ENCODE measurements around the gene TAL2. TPM values are rescaled to one million over a fixed set of nuclear protein-coding genes. Genes with fewer than 3 reads are reported as not detected.

The TAL2 gene
- polyA plus RNA-seq (2013, experiment 1 of 2): 0.85 TPM
- not detected for polyA plus RNA-seq (2013, experiment 2 of 2)

GRCh38 chr9:105662184-105663104, at the start of gene TAL2:
TAL2 (plus strand) TSS chr9:105662457; CDS start chr9:105662497, 40 bp downstream.
- no peaks in the 10 kb centered on the region for H3K4me1 ChIP-seq (ENCODE audit: insufficient read depth, low read length)
- H3K27me3 ChIP-seq (ENCODE audit: insufficient read depth, low read length): peaks cover 37% of the 10 kb centered on the region
- H3K36me3 ChIP-seq (ENCODE audit: insufficient read depth, low read length): no peaks in the 10 kb centered on the region
- no peak within 1 kb of the TSS for H3K9ac ChIP-seq (ENCODE audit: low read depth, low read length)
- no peak within 1 kb of the TSS for H3K27ac ChIP-seq (ENCODE audit: low read depth, low read length)
- H3K4me3 ChIP-seq (ENCODE audit: low read length): no peak within 1 kb of the TSS
- H3K9me3 ChIP-seq (ENCODE audit: insufficient read depth, low read depth, low read length): no peaks in the 10 kb centered on the region
- WGBS: 95% methylated on average over 12 of the region's 12 CpGs

- Histone ChIP-seq H3K9me3 (ENCODE audit: insufficient read depth, low read depth, low read length) (no peaks in the 10 kb centered on the region), H3K27me3 (ENCODE audit: insufficient read depth, low read length) (no peaks in the 10 kb centered on the region), H3K4me3 (ENCODE audit: low read length) (no peak overlapping the region), H3K4me1 (ENCODE audit: insufficient read depth, low read length) (no peaks in the 10 kb centered on the region), H3K36me3 (ENCODE audit: insufficient read depth, low read length) (0 out of 2 replicates have a peak, but pooled peaks cover 4% of the 10 kb centered on the region), H3K9ac (ENCODE audit: low read depth, low read length) (no peak overlapping the region), H3K27ac (ENCODE audit: low read depth, low read length) (no peak overlapping the region)
- WGBS: 91% methylated on average over 1 of the region's 2 CpGs
Measured at GRCh38 chr9:105621001-105621400, 41.3 kb upstream of the TAL2 start.

- Histone ChIP-seq H3K4me1 (ENCODE audit: insufficient read depth, low read length) (no peaks in the 10 kb centered on the region), H3K4me3 (ENCODE audit: low read length) (no peak overlapping the region), H3K9ac (ENCODE audit: low read depth, low read length) (no peak overlapping the region), H3K27me3 (ENCODE audit: insufficient read depth, low read length) (no peaks in the 10 kb centered on the region), H3K36me3 (ENCODE audit: insufficient read depth, low read length) (0 out of 2 replicates have a peak, but pooled peaks cover 4% of the 10 kb centered on the region), H3K9me3 (ENCODE audit: insufficient read depth, low read depth, low read length) (no peaks in the 10 kb centered on the region), H3K27ac (ENCODE audit: low read depth, low read length) (no peak overlapping the region)
- 67% methylated on average over 1 of the region's 1 CpG for WGBS
Measured at GRCh38 chr9:105625088-105625487, 37.2 kb upstream of the TAL2 start.

- Histone ChIP-seq H3K36me3 (ENCODE audit: insufficient read depth, low read length) (0 out of 2 replicates have a peak, but pooled peaks cover 3% of the 10 kb centered on the region), H3K9ac (ENCODE audit: low read depth, low read length) (no peak overlapping the region), H3K4me1 (ENCODE audit: insufficient read depth, low read length) (no peaks in the 10 kb centered on the region), H3K4me3 (ENCODE audit: low read length) (no peak overlapping the region), H3K27me3 (ENCODE audit: insufficient read depth, low read length) (no peaks in the 10 kb centered on the region), H3K9me3 (ENCODE audit: insufficient read depth, low read depth, low read length) (no peaks in the 10 kb centered on the region), H3K27ac (ENCODE audit: low read depth, low read length) (no peak overlapping the region)
- WGBS: 97% methylated on average over 1 of the region's 1 CpG
Measured at GRCh38 chr9:105632807-105633206, 29.4 kb upstream of the TAL2 start.

GRCh38 chr9:105633411-105633810, 28.8 kb upstream of the TAL2 start:
- Histone ChIP-seq H3K9me3 (ENCODE audit: insufficient read depth, low read depth, low read length) (no peaks in the 10 kb centered on the region), H3K27me3 (ENCODE audit: insufficient read depth, low read length) (no peaks in the 10 kb centered on the region), H3K9ac (ENCODE audit: low read depth, low read length) (no peak overlapping the region), H3K4me3 (ENCODE audit: low read length) (no peak overlapping the region), H3K36me3 (ENCODE audit: insufficient read depth, low read length) (0 out of 2 replicates have a peak, but pooled peaks cover 3% of the 10 kb centered on the region), H3K27ac (ENCODE audit: low read depth, low read length) (no peak overlapping the region), H3K4me1 (ENCODE audit: insufficient read depth, low read length) (no peaks in the 10 kb centered on the region)
- whole genome bisulfite sequencing: 90% methylated on average over 3 of the region's 3 CpGs

GRCh38 chr9:105636331-105636730, 25.9 kb upstream of the TAL2 start:
- Histone ChIP-seq H3K4me3 (ENCODE audit: low read length) (no peak overlapping the region), H3K9me3 (ENCODE audit: insufficient read depth, low read depth, low read length) (no peaks in the 10 kb centered on the region), H3K36me3 (ENCODE audit: insufficient read depth, low read length) (no peaks in the 10 kb centered on the region), H3K4me1 (ENCODE audit: insufficient read depth, low read length) (no peaks in the 10 kb centered on the region), H3K9ac (ENCODE audit: low read depth, low read length) (no peak overlapping the region), H3K27me3 (ENCODE audit: insufficient read depth, low read length) (no peaks in the 10 kb centered on the region), H3K27ac (ENCODE audit: low read depth, low read length) (no peak overlapping the region)
- 88% methylated on average over 1 of the region's 1 CpG for WGBS

- Histone ChIP-seq H3K27me3 (ENCODE audit: insufficient read depth, low read length) (no peaks in the 10 kb centered on the region), H3K36me3 (ENCODE audit: insufficient read depth, low read length) (no peaks in the 10 kb centered on the region), H3K27ac (ENCODE audit: low read depth, low read length) (no peak overlapping the region), H3K4me3 (ENCODE audit: low read length) (no peak overlapping the region), H3K4me1 (ENCODE audit: insufficient read depth, low read length) (no peaks in the 10 kb centered on the region), H3K9ac (ENCODE audit: low read depth, low read length) (no peak overlapping the region), H3K9me3 (ENCODE audit: insufficient read depth, low read depth, low read length) (no peaks in the 10 kb centered on the region)
- 81% methylated on average over 4 of the region's 4 CpGs for WGBS
Measured at GRCh38 chr9:105637787-105638395, 24.4 kb upstream of the TAL2 start.

GRCh38 chr9:105639936-105640335, 22.3 kb upstream of the TAL2 start:
- Histone ChIP-seq H3K27me3 (ENCODE audit: insufficient read depth, low read length) (no peaks in the 10 kb centered on the region), H3K27ac (ENCODE audit: low read depth, low read length) (no peak overlapping the region), H3K4me3 (ENCODE audit: low read length) (no peak overlapping the region), H3K9ac (ENCODE audit: low read depth, low read length) (no peak overlapping the region), H3K36me3 (ENCODE audit: insufficient read depth, low read length) (no peaks in the 10 kb centered on the region), H3K9me3 (ENCODE audit: insufficient read depth, low read depth, low read length) (no peaks in the 10 kb centered on the region), H3K4me1 (ENCODE audit: insufficient read depth, low read length) (no peaks in the 10 kb centered on the region)

- Histone ChIP-seq H3K9ac (ENCODE audit: low read depth, low read length) (no peak overlapping the region), H3K9me3 (ENCODE audit: insufficient read depth, low read depth, low read length) (no peaks in the 10 kb centered on the region), H3K27ac (ENCODE audit: low read depth, low read length) (no peak overlapping the region), H3K27me3 (ENCODE audit: insufficient read depth, low read length) (no peaks in the 10 kb centered on the region), H3K4me1 (ENCODE audit: insufficient read depth, low read length) (peaks cover 13% of the 10 kb centered on the region; the same call in 1 of the 2 replicates), H3K36me3 (ENCODE audit: insufficient read depth, low read length) (no peaks in the 10 kb centered on the region), H3K4me3 (ENCODE audit: low read length) (no peak overlapping the region)
Measured at GRCh38 chr9:105643795-105644194, 18.5 kb upstream of the TAL2 start.

- Histone ChIP-seq H3K36me3 (ENCODE audit: insufficient read depth, low read length) (no peaks in the 10 kb centered on the region), H3K27me3 (ENCODE audit: insufficient read depth, low read length) (no peaks in the 10 kb centered on the region), H3K9me3 (ENCODE audit: insufficient read depth, low read depth, low read length) (no peaks in the 10 kb centered on the region), H3K4me1 (ENCODE audit: insufficient read depth, low read length) (peaks cover 24% of the 10 kb centered on the region; the same call in 1 of the 2 replicates), H3K4me3 (ENCODE audit: low read length) (no peak overlapping the region), H3K27ac (ENCODE audit: low read depth, low read length) (no peak overlapping the region), H3K9ac (ENCODE audit: low read depth, low read length) (no peak overlapping the region)
- WGBS: 81% methylated on average over 7 of the region's 7 CpGs
Measured at GRCh38 chr9:105646879-105647594, 15.2 kb upstream of the TAL2 start.
